ENCODE data around the gene NOL12.

- TF ChIP-seq CTCF (IDR thresholded peaks at IDR 0.05) (no peak), POLR2AphosphoS5 (IDR thresholded peaks at IDR 0.05) (no peak), POLR2A (IDR thresholded peaks at IDR 0.05) (no peak)
Observed at GRCh38 chr22:37672920-37673455, 13.2 kb upstream of the NOL12 start.
